Fibroblast of peridontal ligament (primary cell): ENCODE results near the gene IL1RAP.
"Not testable (repeated sequence)": the region's sequence is repeated elsewhere in the genome, so short reads cannot be mapped to it uniquely, and the experiment has no call there.

Experiments used
- DNase-seq: peaks from one replicate; pipeline ENCODE4 v3.0.0-alpha.2; 2010; ENCODE audit errors: extremely low read depth

The IL1RAP gene

GRCh38 chr3:190512666-190513065, 1.2 kb upstream of the IL1RAP start:
- DNase-seq = no peak

GRCh38 chr3:190514413-190515153, 698 bp downstream of the IL1RAP start:
- peak; percentile 67 for DNase-seq

- no peak for DNase-seq
Observed at GRCh38 chr3:190516416-190516815, 2.5 kb downstream of the IL1RAP start.

- DNase-seq = peak; percentile 52
Observed at GRCh38 chr3:190517687-190518086, 3.8 kb downstream of the IL1RAP start.

- not testable (repeated sequence) for DNase-seq
Observed at GRCh38 chr3:190518531-190518930, 4.6 kb downstream of the IL1RAP start.

GRCh38 chr3:190519886-190520285, 6.0 kb downstream of the IL1RAP start:
- DNase-seq = peak; percentile 52

GRCh38 chr3:190521998-190522397, 8.1 kb downstream of the IL1RAP start:
- no peak for DNase-seq

- DNase-seq = peak; percentile 17
Observed at GRCh38 chr3:190522621-190523222, 8.8 kb downstream of the IL1RAP start.

GRCh38 chr3:190524942-190525341, 11.1 kb downstream of the IL1RAP start:
- no peak for DNase-seq

- no peak for DNase-seq
Observed at GRCh38 chr3:190525634-190526033, 11.7 kb downstream of the IL1RAP start.

GRCh38 chr3:190526787-190527762, 13.2 kb downstream of the IL1RAP start:
- DNase-seq = no peak

- DNase-seq = no peak
Observed at GRCh38 chr3:190528706-190529105, 14.8 kb downstream of the IL1RAP start.

GRCh38 chr3:190531406-190531805, 17.5 kb downstream of the IL1RAP start:
- no peak for DNase-seq

- no peak for DNase-seq
Observed at GRCh38 chr3:190532731-190533203, 18.9 kb downstream of the IL1RAP start.

- peak; percentile 80 for DNase-seq
Observed at GRCh38 chr3:190533511-190534281, 19.8 kb downstream of the IL1RAP start.

GRCh38 chr3:190534386-190534785, 20.5 kb downstream of the IL1RAP start:
- DNase-seq = no peak

GRCh38 chr3:190534986-190535385, 21.1 kb downstream of the IL1RAP start:
- DNase-seq = no peak

- peak; percentile 8 for DNase-seq
Observed at GRCh38 chr3:190537146-190537545, 23.3 kb downstream of the IL1RAP start.

- no peak for DNase-seq
Observed at GRCh38 chr3:190538288-190538687, 24.4 kb downstream of the IL1RAP start.

- DNase-seq = no peak
Observed at GRCh38 chr3:190539526-190539925, 25.6 kb downstream of the IL1RAP start.

- DNase-seq = no peak
Observed at GRCh38 chr3:190541008-190541407, 27.1 kb downstream of the IL1RAP start.
